Calu3 (cell line): ENCODE results near the gene SPTBN1. TPM values are rescaled to one million over a fixed set of nuclear protein-coding genes. Genes with fewer than 3 reads are reported as not detected.
A peak's percentile ranks its signal among the peaks of the same experiment; 100 is the strongest.

Experiments used
- BruUV-seq: library from RNA; stranded (reverse); fragments of 400-500 nt; replicated peaks from 2 replicates; lab custom pipeline; 2021; lab: Mats Ljungman, UMichigan
- CTCF ChIA-PET: fragments of 300-600 bp; sonication (Branson Sonifier 250); formaldehyde crosslinking; loops from one replicate; lab custom pipeline; 2022; ENCODE audit warnings: antibody characterized with exemption; lab: Charles Lee
- DNase-seq: peaks from one replicate; pipeline ENCODE4 v3.0.0; 2022
- H3K27ac Mint-ChIP-seq: one replicate; pipeline ENCODE4 v1.8.0; 2022; ENCODE audit warnings: mixed read lengths; ENCODE audit not compliant: unreplicated experiment
- H3K27me3 Mint-ChIP-seq: one replicate; pipeline ENCODE4 v1.8.0; 2022; ENCODE audit warnings: mixed read lengths; ENCODE audit not compliant: unreplicated experiment
- H3K36me3 Mint-ChIP-seq: one replicate; pipeline ENCODE4 v1.8.0; 2022; ENCODE audit warnings: mild to moderate bottlenecking, moderate library complexity, mixed read lengths; ENCODE audit not compliant: insufficient read depth, unreplicated experiment
- H3K4me1 Mint-ChIP-seq: one replicate; pipeline ENCODE4 v1.8.0; 2022; ENCODE audit warnings: mild to moderate bottlenecking, low read depth, mixed read lengths; ENCODE audit not compliant: unreplicated experiment
- H3K4me3 Mint-ChIP-seq: one replicate; pipeline ENCODE4 v1.8.0; 2022; ENCODE audit warnings: mild to moderate bottlenecking, low read depth, moderate library complexity, mixed read lengths; ENCODE audit not compliant: unreplicated experiment
- H3K9me3 Mint-ChIP-seq: one replicate; pipeline ENCODE4 v1.8.0; 2022; ENCODE audit warnings: low read depth, mixed read lengths; ENCODE audit not compliant: unreplicated experiment
- CTCF ChIP-seq: fragments of 200-600 bp; IDR thresholded peaks from one replicate; pipeline ENCODE4 v1.8.0; 2022; ENCODE audit warnings: antibody characterized with exemption; ENCODE audit not compliant: unreplicated experiment
- intact Hi-C: fragments of 100-400 bp; cut with micrococcal nuclease; formaldehyde crosslinking; loops from one replicate; pipeline ENCODE4 v1.10.0; 2022; ENCODE audit not compliant: unreplicated experiment
- total RNA-seq: library from RNA; stranded (reverse); gene quantifications from 2 replicates; pipeline ENCODE4 v1.2.3, GENCODE V29; 2022

Gene SPTBN1
- total RNA-seq, 1 experiment from 2014 or later, result 611 TPM

DNA sequence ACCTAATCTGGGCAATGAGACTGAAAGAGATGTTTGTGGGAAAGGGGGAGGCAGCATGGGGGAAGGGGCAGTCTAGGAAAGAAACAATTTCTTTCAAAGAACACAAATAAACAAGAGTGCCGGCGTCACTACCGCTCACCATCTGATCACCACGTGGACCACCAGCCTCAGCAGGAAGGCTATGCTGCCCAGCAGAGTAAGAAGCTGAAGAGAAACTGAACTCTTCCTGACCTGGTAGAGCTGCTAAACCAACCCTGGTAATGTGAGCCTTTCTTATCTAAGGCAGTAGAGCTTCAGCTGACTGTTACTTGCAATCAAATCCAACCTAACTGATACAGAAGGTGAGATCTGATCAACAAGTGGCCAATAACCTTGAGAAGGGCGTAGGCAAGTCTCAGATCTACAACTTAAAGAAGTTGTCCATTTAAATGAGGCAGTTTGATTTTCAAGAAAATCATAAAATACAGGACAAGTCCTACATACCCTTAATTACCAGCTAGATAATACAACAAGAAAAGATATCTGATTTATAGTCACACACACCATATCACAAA is 44.2 kb upstream of the SPTBN1 start:
- TF ChIP-seq CTCF, result no peak
- peaks cover 9% of the 10 kb centered on the region for H3K27me3 Mint-ChIP-seq
- CTCF ChIA-PET, result no interaction called here

DNA sequence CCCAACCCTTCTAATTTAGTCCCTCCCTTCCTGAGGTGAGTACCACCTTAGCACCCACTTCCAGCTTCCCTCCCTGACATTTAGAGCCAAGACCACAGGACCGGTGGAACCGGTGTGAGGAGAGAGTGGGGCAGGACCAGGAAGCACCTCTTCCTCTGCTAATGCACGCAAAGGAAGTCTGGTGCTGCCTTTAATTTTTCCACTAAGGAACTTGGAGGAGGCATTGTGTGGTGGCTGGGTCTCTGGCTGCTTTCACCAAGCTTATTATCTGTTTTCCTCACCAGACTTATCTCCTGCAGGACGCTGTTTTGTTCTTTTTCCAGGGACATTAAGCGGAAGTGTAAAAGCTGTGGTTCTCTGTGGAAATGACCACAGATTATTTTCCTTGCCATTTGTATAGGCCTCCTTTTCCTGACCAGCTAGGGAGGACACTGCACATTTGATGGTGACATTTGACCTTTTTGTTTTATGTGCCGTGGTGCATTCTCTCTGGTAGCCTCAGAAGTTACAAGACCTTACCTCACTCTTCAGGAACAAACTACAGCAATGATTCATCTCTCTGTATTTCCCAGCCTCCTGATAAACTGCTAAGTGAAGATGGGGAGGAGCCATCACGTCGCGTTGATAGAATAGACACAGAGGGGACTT is 39.8 kb upstream of the SPTBN1 start:
- no TSS peak for BruUV-seq
- peaks cover 5% of the 10 kb centered on the region for H3K36me3 Mint-ChIP-seq
- intact Hi-C loops, result no loop called here
- CTCF ChIA-PET, result interaction anchor here (1.2 kb wide), 1 partner anchor 12 kb away, joined by 3 read pairs; no protein-coding TSS in a partner anchor
- TF ChIP-seq CTCF, result no peak
- DNase-seq, result peak; percentile 74
- H3K27me3 Mint-ChIP-seq, result no peaks in the 10 kb centered on the region
- H3K27ac Mint-ChIP-seq, result peak overlapping the region; percentile 53
- peaks cover 34% of the 10 kb centered on the region for H3K4me1 Mint-ChIP-seq
- peak overlapping the region; percentile 30 for H3K4me3 Mint-ChIP-seq
- H3K9me3 Mint-ChIP-seq, result no peaks in the 10 kb centered on the region

More for the DNA sequence above, 44.2 kb upstream of the SPTBN1 start:
- H3K27ac Mint-ChIP-seq, result no peak overlapping the region
- intact Hi-C loops, result no loop called here
- BruUV-seq, result no TSS peak
- peaks cover 5% of the 10 kb centered on the region for H3K36me3 Mint-ChIP-seq
- no peaks in the 10 kb centered on the region for H3K9me3 Mint-ChIP-seq
- DNase-seq, result peak; percentile 2
- no peak overlapping the region for H3K4me3 Mint-ChIP-seq
- H3K4me1 Mint-ChIP-seq, result peaks cover 37% of the 10 kb centered on the region

- CTCF ChIA-PET, result no interaction called here
- Mint-ChIP-seq H3K36me3 (peaks cover 5% of the 10 kb centered on the region), H3K9me3 (no peaks in the 10 kb centered on the region), H3K4me3 (peak overlapping the region; percentile 30), H3K4me1 (peaks cover 28% of the 10 kb centered on the region), H3K27ac (peak overlapping the region; percentile 53), H3K27me3 (no peaks in the 10 kb centered on the region)
- TF ChIP-seq CTCF, result no peak
- DNase-seq, result no peak
- intact Hi-C loops, result no loop called here
- no TSS peak for BruUV-seq
These were observed 39.2 kb upstream of the SPTBN1 start for GRCh38 chr2:54416938-54417337.

GRCh38 chr2:54417577-54417976 is 38.5 kb upstream of the SPTBN1 start:
- CTCF ChIA-PET, result no interaction called here
- no peak for TF ChIP-seq CTCF
- no TSS peak for BruUV-seq
- Mint-ChIP-seq H3K9me3 (no peaks in the 10 kb centered on the region), H3K4me3 (no peak overlapping the region), H3K27me3 (no peaks in the 10 kb centered on the region), H3K27ac (no peak overlapping the region), H3K36me3 (peaks cover 5% of the 10 kb centered on the region), H3K4me1 (peaks cover 25% of the 10 kb centered on the region)
- DNase-seq, result no peak
- intact Hi-C loops, result no loop called here
